HepG2 (cell line): Measurements from ENCODE around the gene CHST13. TPM values are rescaled to one million over a fixed set of nuclear protein-coding genes. Genes with fewer than 3 reads are reported as not detected.

ENCODE experiments used
- ARID5B ChIP-seq: IDR thresholded peaks from 2 replicates; pipeline ENCODE4 v1.4.0; 2020; ENCODE audit warnings: mild to moderate bottlenecking, missing genetic modification reagents
- ARNT2 ChIP-seq: sonication (generic); formaldehyde crosslinking; IDR thresholded peaks from 2 replicates; pipeline ENCODE4 v1.8.0; 2022; ENCODE audit warnings: mild to moderate bottlenecking, low read depth, missing genetic modification reagents, moderate library complexity
- CREM ChIP-seq, 2 experiments: sonication (generic) in 1 of 2; formaldehyde crosslinking in 1 of 2; IDR thresholded peaks; 2 replicates each; pipeline versions ENCODE4 v1.4.0 to v1.6.1; 2016 to 2020; ENCODE audit warnings: antibody characterized with exemption in 1 of 2, mild to moderate bottlenecking in 1 of 2, missing genetic modification reagents in 1 of 2
- GFI1 ChIP-seq: sonication (generic); formaldehyde crosslinking; IDR thresholded peaks from 2 replicates; pipeline ENCODE4 v1.5.0; 2020; ENCODE audit warnings: missing genetic modification reagents, mild to moderate bottlenecking, borderline replicate concordance
- IRF9 ChIP-seq: sonication (generic); formaldehyde crosslinking; IDR thresholded peaks from 2 replicates; pipeline ENCODE4 v1.8.0; 2022; ENCODE audit warnings: missing genetic modification reagents, mild to moderate bottlenecking, borderline replicate concordance
- MIER2 ChIP-seq: IDR thresholded peaks from 2 replicates; pipeline ENCODE4 v1.6.1; 2016; ENCODE audit warnings: missing biosample characterization, missing genetic modification reagents
- NFE2L1 ChIP-seq: sonication (generic); formaldehyde crosslinking; IDR thresholded peaks from 2 replicates; pipeline ENCODE4 v1.4.0; 2020; ENCODE audit warnings: missing genetic modification reagents, mild to moderate bottlenecking, borderline replicate concordance
- NRL ChIP-seq: sonication (generic); formaldehyde crosslinking; IDR thresholded peaks from 2 replicates; pipeline ENCODE4 v1.5.0; 2020; ENCODE audit warnings: missing genetic modification reagents, mild to moderate bottlenecking, moderate library complexity, borderline replicate concordance
- PBX3 ChIP-seq: sonication (generic); formaldehyde crosslinking; IDR thresholded peaks from 2 replicates; pipeline ENCODE4 v1.8.1; 2023; ENCODE audit warnings: missing genetic modification reagents, inconsistent platforms, borderline replicate concordance
- PRDM4 ChIP-seq: sonication (generic); formaldehyde crosslinking; IDR thresholded peaks from 2 replicates; pipeline ENCODE4 v1.9.0; 2021; ENCODE audit warnings: missing genetic modification reagents, borderline replicate concordance
- RFX3 ChIP-seq: IDR thresholded peaks from 2 replicates; pipeline ENCODE4 v1.6.1; 2016; ENCODE audit warnings: missing biosample characterization, missing genetic modification reagents
- SMARCE1 ChIP-seq: fragments of 450-650 bp; IDR thresholded peaks from 2 replicates; pipeline ENCODE4 v1.6.1; 2017; ENCODE audit warnings: borderline replicate concordance
- SOX6 ChIP-seq, 2 experiments: fragments of 450-650 bp in 1 of 2; sonication (generic) in 1 of 2; formaldehyde crosslinking in 1 of 2; IDR thresholded peaks; 2 replicates each; pipeline versions ENCODE4 v1.4.0 to v1.6.1; 2017 to 2020; ENCODE audit warnings: antibody characterized with exemption in 1 of 2, mild to moderate bottlenecking in 1 of 2, missing genetic modification reagents in 1 of 2
- ZBTB21 ChIP-seq: sonication (generic); formaldehyde crosslinking; IDR thresholded peaks from 2 replicates; pipeline ENCODE4 v1.4.0; 2020; ENCODE audit warnings: missing genetic modification reagents
- ZBTB43 ChIP-seq: sonication (generic); formaldehyde crosslinking; conservative IDR thresholded peaks from 2 replicates; pipeline ENCODE4 v1.4.0; 2020; ENCODE audit warnings: missing genetic modification reagents
- ZNF567 ChIP-seq: sonication (generic); formaldehyde crosslinking; IDR thresholded peaks from 2 replicates; pipeline ENCODE4 v1.8.1; 2023; ENCODE audit warnings: mild to moderate bottlenecking, missing genetic modification reagents, borderline replicate concordance
- ZNF652 ChIP-seq: IDR thresholded peaks from 2 replicates; pipeline ENCODE4 v1.6.1; 2016; ENCODE audit warnings: low read depth, borderline replicate concordance
- polyA plus RNA-seq, 8 experiments: library from polyadenylated mRNA; depleted of rRNA in 3 of 8; stranded (reverse) in 7 of 8; unstranded in 1 of 8; fragments of >200 nt; fragmentation: Illumina TruSeq in 4 of 8; extraction: Trizol in 4 of 8; gene quantifications; 2 replicates each; pipeline versions ENCODE4 v1.2.1 to v1.2.3, GENCODE V29; 2011 to 2016; ENCODE audit warnings: low read depth in 4 of 8, missing spikeins in 1 of 8, mixed read lengths in 1 of 8; ENCODE audit not compliant: insufficient read depth in 1 of 8
- total RNA-seq, 5 experiments: library from RNA; depleted of rRNA; stranded (reverse); fragments of >200 nt; fragmentation: Illumina TruSeq; extraction: Trizol; gene quantifications; 2 replicates each; pipeline ENCODE4 v1.2.3, GENCODE V29; 2016; ENCODE audit warnings: low read depth in 1 of 5

Gene CHST13
- total and polyA plus RNA-seq, 2 of the 13 experiments (the other 11 are each of a cell fraction or from before 2014, with no cell fraction given): 32.0 to 43.1 TPM

GRCh38 chr3:126523745-126524428 lies at the start of gene CHST13 (continued):
- TF ChIP-seq ZBTB21 (CRISPR knock-in tag) (no peak), ZNF652 (CRISPR knock-in tag) (no peak), NRL (CRISPR knock-in tag) (0 out of 2 replicates have a peak, but pooled peaks have one; percentile 67), SMARCE1 (no peak), IRF9 (CRISPR knock-in tag) (no peak), NFE2L1 (no peak), CREM (IDR thresholded peaks at IDR 0.05) (peak; percentile 47; the same call in 1 of the 2 replicates), CREM (CRISPR knock-in tag; IDR thresholded peaks at IDR 0.05) (no peak), PRDM4 (no peak), ARNT2 (CRISPR knock-in tag) (peak; percentile 55; the same call in 1 of the 2 replicates), ARID5B (CRISPR knock-in tag) (peak; percentile 77), SOX6 (IDR thresholded peaks at IDR 0.05) (no peak), SOX6 (CRISPR knock-in tag; IDR thresholded peaks at IDR 0.05) (peak; percentile 94), PBX3 (CRISPR knock-in tag) (no peak), ZBTB43 (CRISPR knock-in tag) (peak; percentile 66; the same call in 1 of the 2 replicates), ZNF567 (CRISPR knock-in tag) (no peak), MIER2 (CRISPR knock-in tag) (peak; percentile 54; the same call in 1 of the 2 replicates), GFI1 (CRISPR knock-in tag) (peak; percentile 68; the same call in 1 of the 2 replicates), RFX3 (no peak)
